Measurements from ENCODE around the gene GPR89B.
A peak's percentile ranks its signal among the peaks of the same experiment; 100 is the strongest.
"Not testable (repeated sequence)": the region's sequence is repeated elsewhere in the genome, so short reads cannot be mapped to it uniquely, and the experiment has no call there.

GPR89B gene

DNA sequence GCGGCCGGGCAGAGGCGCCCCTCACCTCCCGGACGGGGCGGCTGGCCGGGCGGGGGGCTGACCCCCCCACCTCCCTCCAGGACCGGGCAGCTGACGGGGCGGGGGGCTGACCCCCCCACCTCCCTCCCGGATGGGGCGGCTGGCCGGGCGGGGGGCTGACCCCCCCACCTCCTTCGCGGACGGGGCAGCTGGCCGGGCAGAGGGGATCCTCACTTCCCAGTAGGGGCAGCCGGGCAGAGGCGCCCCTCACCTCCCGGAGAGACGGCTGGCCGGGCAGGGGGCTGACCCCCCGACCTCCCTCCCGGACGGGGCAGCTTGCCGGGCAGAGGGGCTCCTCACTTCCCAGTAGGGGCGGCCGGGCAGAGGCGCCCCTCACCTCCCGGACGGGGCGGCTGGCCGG is 21.3 kb downstream of the GPR89B start:
- H3K27ac ChIP-seq, H3K4me3 ChIP-seq, H3K36me3 ChIP-seq, H3K9me3 ChIP-seq, H3K9ac ChIP-seq, H3K27me3 ChIP-seq, H3K4me1 ChIP-seq, H3K4me2 ChIP-seq, H4K20me1 ChIP-seq: not testable (repeated sequence)

DNA sequence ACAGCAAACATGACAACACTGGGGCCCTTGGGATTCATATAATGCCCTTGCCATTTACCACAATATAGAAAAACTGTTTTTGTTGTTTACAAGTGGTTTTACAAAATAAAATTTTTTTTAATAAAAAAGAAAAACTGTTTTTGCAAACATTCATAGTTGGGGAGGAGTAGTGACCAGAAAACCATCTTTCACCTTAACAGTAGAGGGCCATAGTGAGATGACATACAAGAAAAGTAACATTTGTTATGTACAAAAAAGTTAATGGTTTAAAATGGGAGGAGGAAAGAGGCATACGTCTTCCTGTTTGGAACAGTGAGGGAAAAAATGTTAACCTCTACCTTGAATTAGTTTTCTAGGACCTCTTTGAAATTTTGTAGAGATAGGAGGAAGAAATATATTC is 30.7 kb downstream of the GPR89B start:
- H3K9ac ChIP-seq, H3K36me3 ChIP-seq, H3K4me3 ChIP-seq, H3K9me3 ChIP-seq, H3K4me1 ChIP-seq, H4K20me1 ChIP-seq, H3K4me2 ChIP-seq, H3K27ac ChIP-seq, H3K27me3 ChIP-seq: not testable (repeated sequence)

DNA sequence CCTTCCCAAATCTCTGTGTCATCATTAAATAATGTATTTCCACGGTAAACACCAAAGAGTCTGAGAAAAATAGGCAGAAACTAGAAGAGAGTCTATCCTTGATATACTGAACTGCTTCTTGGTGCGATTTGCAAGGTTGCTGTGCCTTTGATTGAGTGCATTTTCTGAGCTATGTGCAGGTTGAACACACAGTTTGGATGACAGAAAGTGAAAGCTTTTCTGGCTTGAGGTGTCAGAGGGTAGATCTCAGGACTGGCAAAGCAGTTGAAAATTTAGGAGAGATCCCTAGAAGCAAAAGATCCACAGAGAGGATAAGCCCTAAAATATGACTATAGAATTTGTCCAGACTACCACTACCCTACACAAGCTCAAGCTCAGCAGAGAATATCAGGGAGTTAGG is 31.5 kb downstream of the GPR89B start:
- not testable (repeated sequence) for H3K4me1 ChIP-seq, H3K27me3 ChIP-seq, H3K4me3 ChIP-seq, H3K9me3 ChIP-seq, H4K20me1 ChIP-seq, H3K27ac ChIP-seq, H3K4me2 ChIP-seq, H3K36me3 ChIP-seq, H3K9ac ChIP-seq

DNA sequence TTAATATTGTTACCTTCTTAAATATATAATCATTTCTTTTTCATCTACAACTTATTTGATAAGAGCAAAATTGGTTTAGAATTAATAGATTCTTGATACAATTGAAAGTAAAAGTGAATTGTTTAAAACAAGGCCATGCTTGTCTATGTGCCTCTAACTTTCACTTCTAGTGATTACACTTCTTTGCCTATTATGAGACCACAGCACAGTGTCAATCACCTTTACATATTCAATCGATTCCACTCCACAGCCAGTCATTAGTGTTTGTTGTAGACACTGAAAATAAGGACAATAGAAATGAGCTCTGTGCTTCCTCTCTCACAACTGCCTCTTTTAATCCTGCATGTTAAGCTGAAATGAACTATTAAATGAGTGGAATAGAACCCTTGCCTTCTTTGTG is 36.4 kb downstream of the GPR89B start:
- not testable (repeated sequence) for H4K20me1 ChIP-seq, H3K4me3 ChIP-seq, H3K9me3 ChIP-seq, H3K4me2 ChIP-seq, H3K27ac ChIP-seq, H3K4me1 ChIP-seq, H3K27me3 ChIP-seq, H3K9ac ChIP-seq, H3K36me3 ChIP-seq

DNA sequence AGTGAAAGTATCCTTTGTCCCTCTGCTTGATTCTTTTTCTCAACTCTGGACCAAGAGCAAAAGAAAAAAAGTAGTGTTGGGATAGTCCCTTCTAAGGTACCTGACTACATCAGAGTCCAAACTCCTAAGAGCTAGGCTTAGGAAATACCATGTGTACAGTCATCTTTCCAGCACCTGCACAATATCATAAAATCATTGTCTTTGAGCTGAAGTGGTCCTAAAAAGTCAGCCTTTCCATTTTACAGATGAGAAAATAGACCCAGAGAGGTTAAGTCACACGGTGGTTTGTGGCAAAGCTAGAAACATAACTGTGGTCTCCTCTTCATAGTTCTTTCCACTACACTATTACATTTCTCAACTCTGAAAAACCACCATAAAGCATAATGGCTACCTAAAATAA is 38.4 kb downstream of the GPR89B start:
- not testable (repeated sequence) for H3K9ac ChIP-seq, H3K9me3 ChIP-seq, H3K4me3 ChIP-seq, H3K4me2 ChIP-seq, H3K27ac ChIP-seq, H4K20me1 ChIP-seq, H3K36me3 ChIP-seq, H3K27me3 ChIP-seq, H3K4me1 ChIP-seq

DNA sequence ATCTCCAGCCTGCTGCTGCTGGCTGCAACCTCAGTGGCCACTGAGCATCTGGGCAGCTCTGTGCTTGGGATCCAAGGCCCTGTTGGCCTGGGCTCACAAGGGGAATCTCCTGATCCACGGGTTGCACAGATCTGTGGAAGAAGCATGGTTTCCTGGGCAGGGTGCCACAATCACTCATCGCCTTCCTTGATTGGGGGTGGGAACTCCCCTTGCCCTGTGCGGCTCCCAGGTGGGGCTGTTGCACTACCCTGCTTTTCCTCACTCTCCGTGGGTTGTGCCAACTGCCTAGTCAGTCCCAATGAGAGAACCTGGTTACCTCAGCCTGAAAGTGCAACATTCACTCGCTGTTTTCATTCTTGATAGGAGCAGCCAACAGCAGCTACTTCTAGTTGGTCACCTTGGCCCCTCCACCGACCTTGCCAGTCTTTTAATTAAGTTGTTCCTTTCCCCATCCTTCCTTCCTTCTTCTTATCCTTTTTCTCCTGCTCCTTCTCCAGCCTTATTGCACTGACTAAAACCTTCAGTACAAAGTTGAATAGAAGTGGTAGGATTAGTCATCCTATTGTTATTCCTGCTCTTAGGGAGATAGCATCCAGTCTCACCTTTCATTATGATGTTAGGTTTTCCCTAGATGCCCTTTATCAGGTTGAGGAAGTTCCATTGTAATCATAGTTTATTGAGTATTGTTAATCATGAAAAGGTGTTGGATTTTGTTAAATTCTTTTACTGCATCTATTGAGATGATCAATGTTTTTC is 50.9 kb downstream of the GPR89B start:
- H3K9me3 ChIP-seq, H3K27ac ChIP-seq, H3K27me3 ChIP-seq, H3K9ac ChIP-seq, H3K4me1 ChIP-seq, H4K20me1 ChIP-seq, H3K4me3 ChIP-seq, H3K4me2 ChIP-seq: not testable (repeated sequence)
- H3K36me3 ChIP-seq: peaks cover 11% of the 10 kb centered on the region

DNA sequence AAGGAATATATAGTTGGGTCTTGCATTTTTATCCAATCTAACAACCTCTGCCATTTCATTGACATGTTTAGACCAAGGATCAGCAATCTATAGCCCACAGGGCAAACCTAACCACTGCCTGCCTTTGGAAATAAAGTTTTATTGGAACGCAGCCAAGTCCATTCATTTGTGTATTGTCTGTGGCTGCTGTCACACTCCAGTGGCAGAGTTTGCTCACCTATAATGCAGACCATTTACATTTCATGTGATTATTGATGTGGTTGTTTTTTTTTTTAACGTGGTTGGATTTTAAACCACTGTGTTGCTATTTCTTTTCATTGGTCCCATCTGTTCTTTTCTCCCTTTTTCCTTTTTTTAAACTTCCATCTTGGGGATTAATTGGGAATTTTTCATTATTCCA is 57.2 kb downstream of the GPR89B start:
- H3K9ac ChIP-seq, H3K27me3 ChIP-seq, H3K27ac ChIP-seq, H3K9me3 ChIP-seq, H3K4me2 ChIP-seq, H3K36me3 ChIP-seq, H3K4me3 ChIP-seq, H3K4me1 ChIP-seq, H4K20me1 ChIP-seq: not testable (repeated sequence)

DNA sequence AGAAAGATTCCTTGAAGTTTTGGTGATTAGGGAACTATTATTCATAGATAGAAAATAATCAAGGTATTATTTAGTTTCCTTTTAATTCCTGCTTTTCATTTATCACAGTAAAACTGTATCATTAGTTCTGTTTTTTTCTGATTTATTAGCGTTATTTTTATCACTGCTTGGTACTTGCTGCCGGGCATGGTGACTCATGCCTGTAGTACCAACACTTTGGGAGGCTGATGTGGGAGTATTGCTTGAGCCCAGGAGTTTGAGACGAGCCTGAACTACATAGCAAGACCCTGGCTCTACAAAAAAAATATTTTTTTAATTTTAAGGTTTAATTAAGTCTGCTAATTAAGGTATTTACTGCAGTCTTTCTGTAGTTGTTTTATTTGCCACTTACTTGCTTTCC is 59.7 kb downstream of the GPR89B start:
- not testable (repeated sequence) for H3K36me3 ChIP-seq, H3K4me2 ChIP-seq, H3K27ac ChIP-seq, H4K20me1 ChIP-seq, H3K9me3 ChIP-seq, H3K4me1 ChIP-seq, H3K9ac ChIP-seq, H3K27me3 ChIP-seq, H3K4me3 ChIP-seq

DNA sequence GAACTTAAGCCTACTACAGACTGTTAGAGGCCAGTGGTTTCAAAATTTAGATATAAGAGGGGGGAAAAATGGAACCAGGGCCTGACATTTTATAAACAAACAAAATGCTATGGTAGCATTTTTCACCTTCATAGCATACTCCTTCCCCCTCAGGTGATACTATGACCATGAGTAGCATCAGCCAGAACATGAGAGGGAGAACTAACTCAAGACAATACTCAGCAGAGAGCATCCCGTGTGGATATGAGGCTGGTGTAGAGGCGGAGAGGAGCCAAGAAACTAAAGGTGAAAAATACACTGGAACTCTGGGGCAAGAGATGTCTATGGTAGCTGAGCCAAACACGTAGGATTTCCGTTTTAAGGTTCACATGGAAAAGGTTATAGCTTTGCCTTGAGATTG is 64.7 kb downstream of the GPR89B start:
- H3K27ac ChIP-seq, H3K36me3 ChIP-seq, H4K20me1 ChIP-seq, H3K9ac ChIP-seq, H3K9me3 ChIP-seq, H3K4me3 ChIP-seq, H3K27me3 ChIP-seq: not testable (repeated sequence)
- H3K4me2 ChIP-seq: peak overlapping the region; percentile 37; the same call in 1 of the 2 replicates
- peaks cover 14% of the 10 kb centered on the region for H3K4me1 ChIP-seq

DNA sequence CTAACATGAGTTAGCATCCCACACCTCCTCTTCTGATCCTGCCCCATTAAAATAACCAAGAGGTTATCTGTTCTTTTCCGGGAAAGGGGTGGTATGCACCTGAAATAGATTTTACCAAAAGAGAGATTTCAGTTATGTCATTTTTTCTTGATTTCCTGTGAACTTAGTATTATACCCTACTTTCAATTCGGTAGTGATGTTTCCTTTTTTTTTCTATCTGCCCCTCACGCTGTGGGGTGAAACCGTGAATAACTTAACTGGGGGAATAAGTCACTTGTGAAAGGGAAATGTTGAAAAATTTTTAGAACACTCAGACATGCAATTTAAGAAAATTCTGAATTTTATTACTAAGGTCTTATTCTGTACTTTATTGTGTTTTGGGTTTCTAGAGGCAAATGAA is 65.2 kb downstream of the GPR89B start:
- not testable (repeated sequence) for H3K36me3 ChIP-seq, H4K20me1 ChIP-seq, H3K27me3 ChIP-seq, H3K9ac ChIP-seq, H3K27ac ChIP-seq, H3K9me3 ChIP-seq, H3K4me3 ChIP-seq
- peaks cover 14% of the 10 kb centered on the region for H3K4me1 ChIP-seq
- peak overlapping the region; percentile 37; the same call in 1 of the 2 replicates for H3K4me2 ChIP-seq

DNA sequence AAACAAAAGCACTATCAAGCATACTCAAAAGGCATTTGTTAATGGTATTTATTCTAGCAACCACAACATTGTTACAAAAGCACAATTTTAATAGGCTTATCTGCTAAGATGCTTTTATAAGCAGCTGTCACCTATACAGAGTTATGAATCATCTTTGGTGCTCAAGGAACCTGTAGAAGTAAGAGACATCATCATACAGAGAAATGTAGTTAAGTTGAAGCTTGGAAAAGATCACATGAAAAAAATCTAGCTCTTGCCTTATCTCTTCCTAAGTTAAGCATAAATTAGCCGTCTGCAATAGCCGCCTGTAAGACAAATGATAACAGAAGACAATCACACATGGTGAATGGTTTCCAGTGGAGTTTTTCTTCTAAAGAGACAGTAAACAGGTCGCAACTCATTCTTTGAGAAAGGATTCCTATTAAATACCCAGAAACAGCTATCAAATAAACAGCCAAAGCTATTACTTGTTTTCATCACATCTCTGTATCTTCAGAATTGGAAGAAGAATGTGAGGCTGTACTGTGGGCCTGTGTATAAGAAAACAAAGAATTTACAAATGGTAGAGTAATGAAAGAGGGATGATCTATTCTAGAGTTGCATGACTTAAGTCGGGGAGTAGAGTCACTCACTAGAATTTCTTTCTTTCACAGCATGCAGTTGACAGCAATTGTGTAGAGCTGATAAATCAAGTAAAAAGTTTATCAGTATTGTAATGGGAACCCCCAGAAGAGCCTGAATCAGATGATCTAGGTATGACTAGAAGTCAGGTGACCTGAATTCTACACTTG is 65.8 kb downstream of the GPR89B start:
- not testable (repeated sequence) for H3K9me3 ChIP-seq, H3K36me3 ChIP-seq, H3K4me3 ChIP-seq, H3K27me3 ChIP-seq, H3K9ac ChIP-seq, H4K20me1 ChIP-seq, H3K27ac ChIP-seq, H3K4me2 ChIP-seq
- peaks cover 14% of the 10 kb centered on the region for H3K4me1 ChIP-seq

DNA sequence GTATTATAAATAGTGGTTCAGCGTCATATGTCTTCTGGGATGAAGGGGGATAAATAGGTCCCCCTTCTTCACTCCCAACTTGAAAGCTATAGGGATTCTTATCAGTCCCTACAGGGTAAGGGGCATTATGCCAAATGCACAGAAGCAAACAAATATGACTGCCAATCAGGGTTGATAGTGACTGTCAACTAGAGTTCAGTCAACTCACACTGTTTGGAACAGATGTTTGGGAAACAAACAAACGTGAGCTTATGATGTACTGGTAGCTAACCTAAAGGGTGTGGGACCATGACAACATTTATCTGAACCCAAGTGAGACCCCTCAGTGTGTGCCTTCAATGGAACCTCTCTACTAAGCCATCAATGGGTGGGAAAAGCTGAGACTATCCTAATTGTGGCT is 67.9 kb downstream of the GPR89B start:
- H3K9ac ChIP-seq, H3K4me3 ChIP-seq, H4K20me1 ChIP-seq, H3K36me3 ChIP-seq, H3K4me2 ChIP-seq, H3K27me3 ChIP-seq, H3K9me3 ChIP-seq, H3K27ac ChIP-seq: not testable (repeated sequence)
- H3K4me1 ChIP-seq: peaks cover 14% of the 10 kb centered on the region

DNA sequence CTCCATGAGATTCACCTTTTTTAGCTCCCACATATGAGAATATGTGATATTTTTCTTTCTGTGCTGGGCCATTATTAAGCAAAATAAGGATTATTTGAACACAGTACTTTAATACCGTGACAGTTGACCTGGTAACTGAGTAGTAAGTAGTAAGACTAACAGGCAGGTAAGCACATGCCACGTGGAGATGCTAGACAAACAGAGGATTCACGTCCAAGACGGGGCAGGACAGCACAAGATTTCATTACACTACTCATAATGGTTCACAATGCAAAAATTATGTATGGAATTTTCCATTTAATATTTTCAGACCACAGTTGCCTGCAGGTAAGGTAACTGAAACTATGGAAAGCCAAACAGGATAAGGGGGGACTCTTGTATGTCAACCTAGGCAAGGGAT is 79.5 kb downstream of the GPR89B start:
- H3K4me2 ChIP-seq: not testable (repeated sequence)

More for the DNA sequence above, 79.5 kb downstream of the GPR89B start:
- H3K4me1 ChIP-seq, H3K27me3 ChIP-seq, H3K9me3 ChIP-seq, H3K9ac ChIP-seq, H3K27ac ChIP-seq, H3K4me3 ChIP-seq, H4K20me1 ChIP-seq, H3K36me3 ChIP-seq: not testable (repeated sequence)
